K562 (cell line): ENCODE data around the gene CTNNA3. TPM values are rescaled to one million over a fixed set of nuclear protein-coding genes. Genes with fewer than 3 reads are reported as not detected.

Experiments
- ATAC-seq: fragments of 200-7000 bp; cut with Tn5 transposase; 3 replicates; pipeline ENCODE4 v1.9.1; 2020; ENCODE audit warnings: moderate library complexity
- BruUV-seq: library from RNA; stranded (reverse); fragments of 400-500 nt; replicated peaks from 2 replicates; lab custom pipeline; 2021; lab: Mats Ljungman, UMichigan
- CTCF ChIA-PET: fragments of 300-600 bp; formaldehyde crosslinking; extraction: SDS; loops from one replicate; lab custom pipeline; 2021; ENCODE audit warnings: low intra/inter-chr PET ratio; lab: Yijun Ruan, JAX
- POLR2A ChIA-PET: fragments of 300-600, 350-650 bp; sonication (Branson Sonifier 250); formaldehyde crosslinking; extraction: SDS; loops from one replicate; lab custom pipeline; 2021; ENCODE audit warnings: antibody characterized with exemption, inconsistent platforms; lab: Yijun Ruan, JAX
- DNase-seq, 4 experiments: peaks; one replicate each; pipeline versions ENCODE4 v3.0.0 to v3.0.0-alpha.2; 2011 to 2018; ENCODE audit warnings: low spot score in 3 of 4, mixed read lengths in 3 of 4; ENCODE audit errors: extremely low read depth in 1 of 4
- FAIRE-seq: peaks from 2 replicates; lab custom pipeline; 2011; peaks lifted over from hg19 to GRCh38; lab: Jason Lieb, UNC
- H2AFZ ChIP-seq: 2 replicates; pipeline ENCODE4 v1.6.0; 2011; ENCODE audit warnings: low read depth, low read length, control low read depth, inconsistent platforms
- H3K27ac ChIP-seq: fragments of 200-600 bp; 3 replicates; pipeline ENCODE4 v1.8.0; 2011; ENCODE audit warnings: low read depth, mild to moderate bottlenecking, control low read depth, inconsistent platforms, low read length, moderate library complexity, mixed read lengths; ENCODE audit errors: extremely low read depth
- H3K27me3 ChIP-seq, 2 experiments: fragments of 300-600 bp in 1 of 2; 2 replicates in 1 of 2; 3 replicates in 1 of 2; pipeline versions ENCODE4 v1.6.0 to v1.8.0; 2011; ENCODE audit warnings: inconsistent platforms in 2 of 2, low read length in 2 of 2, mild to moderate bottlenecking in 1 of 2, mixed read lengths in 1 of 2, moderate library complexity in 1 of 2; ENCODE audit not compliant: control insufficient read depth in 2 of 2, insufficient read depth in 2 of 2
- H3K36me3 ChIP-seq: fragments of 300-600 bp; 3 replicates; pipeline ENCODE4 v1.8.0; 2011; ENCODE audit warnings: mild to moderate bottlenecking, low read length, inconsistent platforms; ENCODE audit not compliant: control insufficient read depth, insufficient read depth
- H3K4me1 ChIP-seq, 2 experiments: fragments of 200-600 bp in 1 of 2; replicated peaks in 1 of 2; 2 replicates in 1 of 2; 3 replicates in 1 of 2; pipeline versions ENCODE4 v1.5.1 to v1.8.0; 2011; ENCODE audit warnings: inconsistent platforms in 2 of 2, low read length in 2 of 2, mild to moderate bottlenecking in 1 of 2, mixed read lengths in 1 of 2, moderate library complexity in 1 of 2; ENCODE audit not compliant: control insufficient read depth in 2 of 2, insufficient read depth in 2 of 2
- H3K4me2 ChIP-seq: 2 replicates; pipeline ENCODE4 v1.6.1; 2011; ENCODE audit warnings: low read length, control low read depth, inconsistent platforms, mixed read lengths; ENCODE audit not compliant: insufficient read depth
- H3K4me3 ChIP-seq: fragments of 200-600 bp; sonication (generic), shearing (Covaris generic); 2 replicates; pipeline ENCODE4 v1.5.1; 2016; ENCODE audit warnings: control low read depth, inconsistent platforms
- H3K79me2 ChIP-seq: fragments of 200-600 bp; 3 replicates; pipeline ENCODE4 v1.8.0; 2011; ENCODE audit warnings: low read length, inconsistent platforms; ENCODE audit not compliant: control insufficient read depth, insufficient read depth
- H3K9ac ChIP-seq, 2 experiments: 2 replicates each; pipeline versions ENCODE4 v1.6.0 to v1.6.1; 2011; ENCODE audit warnings: low read depth in 2 of 2, low read length in 2 of 2, control low read depth in 1 of 2, inconsistent platforms in 1 of 2, mild to moderate bottlenecking in 1 of 2, mixed read lengths in 1 of 2; ENCODE audit not compliant: insufficient read depth in 1 of 2
- H3K9me1 ChIP-seq: one replicate; pipeline ENCODE4 v1.6.0; 2011; ENCODE audit warnings: inconsistent platforms, mild to moderate bottlenecking, low read length, moderate library complexity; ENCODE audit not compliant: control insufficient read depth, insufficient read depth
- H3K9me3 ChIP-seq: replicated peaks from 2 replicates; pipeline ENCODE4 v1.5.1; 2011; ENCODE audit warnings: low read depth, low read length, inconsistent platforms; ENCODE audit not compliant: control insufficient read depth, insufficient read depth
- H4K20me1 ChIP-seq: replicated peaks from 2 replicates; pipeline ENCODE4 v1.6.1; 2011; ENCODE audit warnings: low read length, inconsistent platforms, mixed read lengths; ENCODE audit not compliant: control insufficient read depth, insufficient read depth
- ATF1 ChIP-seq, 2 experiments: fragments of 450-650 bp in 1 of 2; IDR thresholded peaks; 2 replicates each; pipeline ENCODE4 v1.6.1; 2016; ENCODE audit warnings: missing compliant biosample characterization in 1 of 2, missing genetic modification characterization in 1 of 2
- BCOR ChIP-seq: fragments of 450-650 bp; IDR thresholded peaks from 2 replicates; pipeline ENCODE4 v1.6.1; 2016
- CEBPB ChIP-seq: fragments of 450-650 bp; IDR thresholded peaks from 2 replicates; pipeline ENCODE4 v1.6.1; 2016; ENCODE audit warnings: missing genetic modification characterization, missing compliant biosample characterization
- RBM15 ChIP-seq: fragments of 200-400 bp; formaldehyde crosslinking; IDR thresholded peaks from 2 replicates; pipeline ENCODE4 v1.6.1; 2018; ENCODE audit warnings: mild to moderate bottlenecking, low read length, moderate library complexity; ENCODE audit not compliant: insufficient read depth
- WGBS: fragments of 100-300 bp; shearing (Covaris generic); methylation state at CpG from one replicate; pipeline ENCODE4 v1.1.6; 2016; ENCODE audit warnings: low coverage, mixed read lengths; ENCODE audit not compliant: insufficient coverage; ENCODE audit errors: missing lambda C conversion rate; 5-methylcytosine and 5-hydroxymethylcytosine counted together
- in situ Hi-C: fragments of 300-500 bp; cut with MboI; formaldehyde crosslinking; loops from 4 replicates; pipeline ENCODE4 v1.15.0; 2018; ENCODE audit warnings: inconsistent platforms, mixed read lengths
- intact Hi-C: fragments of 100-400 bp; cut with micrococcal nuclease; formaldehyde crosslinking; loops from 2 replicates; pipeline ENCODE4 v1.14.2; 2022
- polyA plus RNA-seq, 8 experiments: library from polyadenylated mRNA; depleted of rRNA in 4 of 8; stranded (reverse) in 5 of 8; unstranded in 3 of 8; fragments of >200 nt; fragmentation: Nextera tagmentation in 2 of 8; fragmentation: Illumina TruSeq in 1 of 8; extraction: Ambion mirVana in 2 of 8; extraction: Trizol in 1 of 8; gene quantifications; 2 replicates each; pipeline versions ENCODE4 v1.2.1 to v1.2.3, GENCODE V29; 2011 to 2014; ENCODE audit warnings: inconsistent platforms in 1 of 8, missing spikeins in 1 of 8
- total RNA-seq, 7 experiments: library from RNA; depleted of rRNA in 6 of 7; stranded (reverse); fragments of >200 nt in 6 of 7; fragmentation: Illumina TruSeq in 2 of 7; extraction: Trizol in 2 of 7; gene quantifications; 2 replicates each; pipeline versions ENCODE4 v1.2.1 to v1.2.3, GENCODE V29; 2011 to 2021; ENCODE audit warnings: low replicate concordance in 1 of 7
- TF ChIP-seq, protein P1 (sequence below): fragments of 450-650 bp; IDR thresholded peaks from 2 replicates; pipeline ENCODE4 v1.7.1; 2018; ENCODE audit warnings: mild to moderate bottlenecking, low read depth; ENCODE audit not compliant: partially characterized antibody
- TF ChIP-seq, protein P2 (sequence below): fragments of 450-650 bp; IDR thresholded peaks from 2 replicates; pipeline ENCODE4 v1.6.1; 2016; ENCODE audit warnings: low read depth, mild to moderate bottlenecking, moderate library complexity
- TF ChIP-seq, protein P3 (sequence below): fragments of 200-800 bp; sonication (Bioruptor generic); IDR thresholded peaks from 2 replicates; pipeline ENCODE4 v1.6.1; 2016; ENCODE audit warnings: missing genetic modification characterization, missing compliant biosample characterization

CTNNA3 gene
- total and polyA plus RNA-seq, 9 of the 15 experiments (the other 6 are each of a cell fraction or from before 2014, with no cell fraction given), result 0.04 TPM; not detected in 8

DNA sequence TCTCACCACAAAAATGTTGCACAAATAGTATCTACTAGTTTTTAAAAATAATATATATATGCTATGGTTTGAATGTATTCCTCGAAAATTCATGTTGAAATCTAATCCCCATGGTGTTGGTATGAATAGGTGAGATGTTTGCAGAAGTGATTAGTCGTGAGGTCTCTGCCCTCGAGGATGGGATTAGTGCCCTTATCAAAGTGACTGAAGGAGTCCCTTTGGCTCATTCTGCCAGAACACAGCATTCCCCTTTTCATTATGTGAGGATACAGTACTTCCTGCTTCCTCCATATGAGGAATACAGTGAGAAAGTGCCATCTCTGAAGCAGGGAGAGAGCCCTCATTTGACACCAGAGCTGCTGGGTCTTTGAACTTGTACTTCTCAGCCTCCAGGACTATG, 1547.7 kb downstream of the CTNNA3 start:
- 0% methylated on average over 3 of the region's 3 CpGs for WGBS
- Histone ChIP-seq H2AFZ (no peak overlapping the region), H3K27me3 (no peaks in the 10 kb centered on the region), H3K27ac (no peak overlapping the region), H4K20me1 (no peaks in the 10 kb centered on the region), H3K36me3 (no peaks in the 10 kb centered on the region), H3K79me2 (no peaks in the 10 kb centered on the region), H3K9me1 (no peaks in the 10 kb centered on the region), H3K4me2 (no peak overlapping the region), H3K4me3 (no peak overlapping the region)
- POLR2A ChIA-PET, result no interaction called here
- DNase-seq, result no peak
- CTCF ChIA-PET, result no interaction called here
- ATAC-seq, result no peak
- intact Hi-C loops, result no loop called here
- BruUV-seq, result no TSS peak
- in situ Hi-C loops, result no loop called here
- no peak for TF ChIP-seq CEBPB (tag)
- no peak for TF ChIP-seq ATF1 (CRISPR knock-in tag; IDR thresholded peaks at IDR 0.05)
- no peak for TF ChIP-seq ATF1 (tag; IDR thresholded peaks at IDR 0.05)
- no peak for TF ChIP-seq RBM15
- TF ChIP-seq BCOR, result no peak
- TF ChIP-seq, protein P1, sequence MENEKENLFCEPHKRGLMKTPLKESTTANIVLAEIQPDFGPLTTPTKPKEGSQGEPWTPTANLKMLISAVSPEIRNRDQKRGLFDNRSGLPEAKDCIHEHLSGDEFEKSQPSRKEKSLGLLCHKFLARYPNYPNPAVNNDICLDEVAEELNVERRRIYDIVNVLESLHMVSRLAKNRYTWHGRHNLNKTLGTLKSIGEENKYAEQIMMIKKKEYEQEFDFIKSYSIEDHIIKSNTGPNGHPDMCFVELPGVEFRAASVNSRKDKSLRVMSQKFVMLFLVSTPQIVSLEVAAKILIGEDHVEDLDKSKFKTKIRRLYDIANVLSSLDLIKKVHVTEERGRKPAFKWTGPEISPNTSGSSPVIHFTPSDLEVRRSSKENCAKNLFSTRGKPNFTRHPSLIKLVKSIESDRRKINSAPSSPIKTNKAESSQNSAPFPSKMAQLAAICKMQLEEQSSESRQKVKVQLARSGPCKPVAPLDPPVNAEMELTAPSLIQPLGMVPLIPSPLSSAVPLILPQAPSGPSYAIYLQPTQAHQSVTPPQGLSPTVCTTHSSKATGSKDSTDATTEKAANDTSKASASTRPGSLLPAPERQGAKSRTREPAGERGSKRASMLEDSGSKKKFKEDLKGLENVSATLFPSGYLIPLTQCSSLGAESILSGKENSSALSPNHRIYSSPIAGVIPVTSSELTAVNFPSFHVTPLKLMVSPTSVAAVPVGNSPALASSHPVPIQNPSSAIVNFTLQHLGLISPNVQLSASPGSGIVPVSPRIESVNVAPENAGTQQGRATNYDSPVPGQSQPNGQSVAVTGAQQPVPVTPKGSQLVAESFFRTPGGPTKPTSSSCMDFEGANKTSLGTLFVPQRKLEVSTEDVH, result no peak
- TF ChIP-seq, protein P2, sequence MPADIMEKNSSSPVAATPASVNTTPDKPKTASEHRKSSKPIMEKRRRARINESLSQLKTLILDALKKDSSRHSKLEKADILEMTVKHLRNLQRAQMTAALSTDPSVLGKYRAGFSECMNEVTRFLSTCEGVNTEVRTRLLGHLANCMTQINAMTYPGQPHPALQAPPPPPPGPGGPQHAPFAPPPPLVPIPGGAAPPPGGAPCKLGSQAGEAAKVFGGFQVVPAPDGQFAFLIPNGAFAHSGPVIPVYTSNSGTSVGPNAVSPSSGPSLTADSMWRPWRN, result no peak
- TF ChIP-seq, protein P3, sequence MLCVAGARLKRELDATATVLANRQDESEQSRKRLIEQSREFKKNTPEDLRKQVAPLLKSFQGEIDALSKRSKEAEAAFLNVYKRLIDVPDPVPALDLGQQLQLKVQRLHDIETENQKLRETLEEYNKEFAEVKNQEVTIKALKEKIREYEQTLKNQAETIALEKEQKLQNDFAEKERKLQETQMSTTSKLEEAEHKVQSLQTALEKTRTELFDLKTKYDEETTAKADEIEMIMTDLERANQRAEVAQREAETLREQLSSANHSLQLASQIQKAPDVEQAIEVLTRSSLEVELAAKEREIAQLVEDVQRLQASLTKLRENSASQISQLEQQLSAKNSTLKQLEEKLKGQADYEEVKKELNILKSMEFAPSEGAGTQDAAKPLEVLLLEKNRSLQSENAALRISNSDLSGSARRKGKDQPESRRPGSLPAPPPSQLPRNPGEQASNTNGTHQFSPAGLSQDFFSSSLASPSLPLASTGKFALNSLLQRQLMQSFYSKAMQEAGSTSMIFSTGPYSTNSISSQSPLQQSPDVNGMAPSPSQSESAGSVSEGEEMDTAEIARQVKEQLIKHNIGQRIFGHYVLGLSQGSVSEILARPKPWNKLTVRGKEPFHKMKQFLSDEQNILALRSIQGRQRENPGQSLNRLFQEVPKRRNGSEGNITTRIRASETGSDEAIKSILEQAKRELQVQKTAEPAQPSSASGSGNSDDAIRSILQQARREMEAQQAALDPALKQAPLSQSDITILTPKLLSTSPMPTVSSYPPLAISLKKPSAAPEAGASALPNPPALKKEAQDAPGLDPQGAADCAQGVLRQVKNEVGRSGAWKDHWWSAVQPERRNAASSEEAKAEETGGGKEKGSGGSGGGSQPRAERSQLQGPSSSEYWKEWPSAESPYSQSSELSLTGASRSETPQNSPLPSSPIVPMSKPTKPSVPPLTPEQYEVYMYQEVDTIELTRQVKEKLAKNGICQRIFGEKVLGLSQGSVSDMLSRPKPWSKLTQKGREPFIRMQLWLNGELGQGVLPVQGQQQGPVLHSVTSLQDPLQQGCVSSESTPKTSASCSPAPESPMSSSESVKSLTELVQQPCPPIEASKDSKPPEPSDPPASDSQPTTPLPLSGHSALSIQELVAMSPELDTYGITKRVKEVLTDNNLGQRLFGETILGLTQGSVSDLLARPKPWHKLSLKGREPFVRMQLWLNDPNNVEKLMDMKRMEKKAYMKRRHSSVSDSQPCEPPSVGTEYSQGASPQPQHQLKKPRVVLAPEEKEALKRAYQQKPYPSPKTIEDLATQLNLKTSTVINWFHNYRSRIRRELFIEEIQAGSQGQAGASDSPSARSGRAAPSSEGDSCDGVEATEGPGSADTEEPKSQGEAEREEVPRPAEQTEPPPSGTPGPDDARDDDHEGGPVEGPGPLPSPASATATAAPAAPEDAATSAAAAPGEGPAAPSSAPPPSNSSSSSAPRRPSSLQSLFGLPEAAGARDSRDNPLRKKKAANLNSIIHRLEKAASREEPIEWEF (CRISPR knock-in tag), result no peak
- TF ChIP-seq, all 486 proteins: peak for 0
- H3K9ac ChIP-seq, result no peak overlapping the region
- FAIRE-seq, result no peak
- H3K9me3 ChIP-seq, result no peaks in the 10 kb centered on the region
- no peaks in the 10 kb centered on the region for H3K4me1 ChIP-seq
